ENCODE results near the gene VMP1.
"Not testable (repeated sequence)": the region's sequence is repeated elsewhere in the genome, so short reads cannot be mapped to it uniquely, and the experiment has no call there.

VMP1 gene

GRCh38 chr17:59712862-59713261 is 5.4 kb downstream of the VMP1 start:
- no peak for DNase-seq

- DNase-seq, result no peak
Measured at GRCh38 chr17:59714255-59714654, 6.8 kb downstream of the VMP1 start.

DNA sequence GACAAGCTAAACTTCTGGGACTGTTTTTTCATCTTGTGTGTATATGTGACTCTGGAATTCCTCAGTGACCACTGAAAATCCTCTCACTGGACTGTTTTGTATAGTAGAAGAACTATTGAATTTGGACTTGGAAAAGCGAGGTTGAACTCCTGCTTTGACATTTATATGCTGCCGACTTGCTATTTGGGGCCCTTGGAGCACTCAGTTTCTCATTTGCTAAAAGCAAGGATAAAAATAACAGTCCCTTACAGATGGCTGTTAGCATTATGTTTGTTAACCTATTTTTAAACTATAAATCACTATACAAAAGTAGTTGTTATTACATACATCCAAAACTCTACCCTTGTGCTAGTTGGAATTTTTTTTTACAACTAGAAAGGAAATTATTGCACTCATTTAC is 9.0 kb downstream of the VMP1 start:
- no peak for DNase-seq

DNA sequence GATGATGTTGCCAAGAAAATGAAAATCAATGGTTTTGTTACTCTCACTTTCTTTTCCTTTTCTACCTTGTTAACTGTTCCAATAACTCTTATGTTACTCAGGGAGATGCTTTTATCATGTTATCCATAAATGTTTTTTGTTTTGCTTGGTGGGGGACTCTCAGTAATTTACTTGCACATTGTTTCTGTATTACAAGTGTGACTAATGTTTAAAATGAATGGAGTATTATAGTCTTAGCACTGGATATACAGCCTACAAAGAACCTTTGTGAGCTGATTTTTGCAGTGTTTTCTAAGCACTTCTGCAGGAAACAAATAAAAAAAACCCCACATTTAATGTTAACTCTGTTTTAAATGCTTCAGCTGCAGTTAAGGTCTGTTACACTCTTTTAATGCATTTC is 12.1 kb downstream of the VMP1 start:
- no peak for DNase-seq

DNA sequence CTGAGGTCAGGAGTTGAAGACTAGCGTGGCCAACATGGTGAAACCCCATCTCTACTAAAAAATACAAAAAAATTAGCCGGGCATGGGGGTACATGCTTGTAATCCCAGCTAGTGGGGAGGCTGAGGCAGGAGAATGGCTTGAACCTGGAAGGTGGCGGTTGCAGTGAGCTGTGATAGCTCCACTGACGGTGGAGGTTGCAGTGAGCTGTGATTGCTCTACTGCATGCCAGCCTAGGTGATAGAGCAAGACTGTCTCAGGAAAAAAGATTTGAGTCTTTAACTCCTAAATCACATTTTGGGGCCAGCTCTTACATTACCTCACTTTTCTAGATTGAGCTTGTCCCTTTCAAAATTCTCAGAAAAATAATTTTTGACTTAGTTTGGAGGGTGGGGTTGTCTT is 15.2 kb downstream of the VMP1 start:
- DNase-seq, result no peak

GRCh38 chr17:59723041-59723440 is 15.6 kb downstream of the VMP1 start:
- no peak for DNase-seq

DNA sequence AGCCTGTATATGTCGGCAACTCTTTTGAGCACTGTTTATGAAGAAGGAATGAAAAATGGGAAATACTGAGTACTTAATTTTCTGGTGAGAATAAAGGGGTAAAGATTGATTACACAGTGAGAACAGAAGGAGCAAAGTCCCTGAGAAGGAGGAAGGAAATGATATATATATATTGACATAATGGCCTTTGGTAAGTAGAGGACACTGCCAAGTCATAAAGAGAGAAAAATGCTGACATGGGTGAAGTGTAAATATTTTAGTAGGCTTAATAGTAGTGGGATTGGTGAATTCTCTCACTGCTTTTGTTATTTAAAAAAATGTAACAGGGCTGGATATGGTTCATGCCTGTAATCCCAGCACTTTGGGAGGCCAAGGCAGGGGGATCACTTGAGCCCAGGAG is 16.2 kb downstream of the VMP1 start:
- DNase-seq, result no peak

DNA sequence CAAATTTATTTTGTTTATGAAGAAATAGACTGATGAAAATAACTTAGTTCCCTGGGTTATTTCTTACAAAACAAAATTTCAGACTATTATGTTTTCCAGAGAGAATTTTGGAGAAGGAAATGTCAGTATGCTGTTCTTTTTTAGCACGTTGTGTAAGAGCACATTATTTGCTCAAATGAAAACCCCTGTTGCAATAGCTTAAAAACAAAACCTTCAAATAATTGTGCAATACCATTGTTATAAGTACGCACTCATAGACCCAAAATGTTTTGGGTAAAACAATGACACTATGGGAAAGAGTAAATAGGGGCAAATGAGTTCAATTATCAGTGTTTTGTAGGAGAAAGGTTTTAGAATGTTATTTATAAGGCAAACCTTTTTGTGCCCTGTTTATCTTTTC is 18.2 kb downstream of the VMP1 start:
- DNase-seq, result no peak

- no peak for DNase-seq
Measured at GRCh38 chr17:59727817-59728533, 20.5 kb downstream of the VMP1 start.

- no peak for DNase-seq
Measured at GRCh38 chr17:59730268-59730834, 22.9 kb downstream of the VMP1 start.

DNA sequence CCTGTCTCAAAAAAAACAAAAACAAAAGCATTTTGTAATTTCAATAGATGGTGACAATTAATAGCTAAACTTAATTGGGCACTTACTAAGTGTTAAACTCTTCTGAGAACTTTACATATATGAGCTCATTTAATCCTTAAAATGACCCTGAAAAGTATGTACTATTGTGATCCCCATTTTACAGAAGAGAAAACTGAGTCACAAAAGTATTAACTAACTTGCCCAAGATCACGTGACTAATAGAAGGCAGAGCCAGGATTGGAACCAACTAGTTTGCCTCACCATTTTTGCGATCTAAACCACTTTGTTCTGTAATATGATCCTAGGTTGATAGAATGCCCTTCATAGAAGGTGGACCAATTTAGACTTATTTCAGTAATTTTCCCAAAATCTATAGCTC is 26.2 kb downstream of the VMP1 start:
- no peak for DNase-seq

GRCh38 chr17:59734226-59734625 is 26.8 kb downstream of the VMP1 start:
- no peak for DNase-seq

- DNase-seq, result no peak
Measured at GRCh38 chr17:59737324-59737723, 29.9 kb downstream of the VMP1 start.

DNA sequence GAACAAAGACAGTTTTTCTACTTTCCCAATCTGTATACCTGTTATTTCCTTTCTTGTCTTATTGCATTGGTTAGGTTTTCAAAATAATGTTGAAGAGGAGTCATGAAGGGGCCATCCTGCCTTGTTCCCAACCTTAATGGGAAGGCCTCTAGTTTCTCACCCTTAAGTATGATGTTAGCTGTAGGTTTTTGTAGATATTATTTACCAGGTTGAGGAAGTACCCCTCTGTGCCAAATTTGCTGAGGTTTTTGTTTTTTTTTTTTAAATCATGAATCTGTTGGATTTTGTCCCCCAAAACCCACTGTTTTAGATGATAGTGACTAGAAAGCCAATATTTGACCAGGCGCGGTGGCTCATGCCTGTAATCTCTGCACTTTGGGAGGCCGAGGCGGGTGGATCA is 36.4 kb downstream of the VMP1 start:
- DNase-seq, result no peak

DNA sequence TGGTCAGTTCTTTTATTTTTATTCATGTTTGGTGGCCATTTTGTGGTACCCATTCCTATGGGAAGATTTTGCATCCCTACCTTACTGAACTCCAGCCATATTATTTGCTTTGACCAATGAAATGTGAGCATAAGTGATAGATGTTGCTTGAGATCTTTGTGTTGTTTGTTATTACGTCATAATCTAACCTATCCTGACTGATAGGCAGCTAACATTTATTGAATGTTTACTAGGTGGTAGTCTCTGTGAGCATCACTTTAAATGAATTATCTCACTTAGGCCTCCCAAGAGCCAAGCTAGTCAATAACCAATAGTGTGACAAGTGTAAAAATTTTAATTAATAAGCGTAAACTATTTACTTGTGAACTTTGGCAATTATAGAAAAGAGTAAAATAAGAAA is 37.6 kb downstream of the VMP1 start:
- DNase-seq, result no peak

- no peak for DNase-seq
Measured at GRCh38 chr17:59746849-59747445, 39.5 kb downstream of the VMP1 start.

DNA sequence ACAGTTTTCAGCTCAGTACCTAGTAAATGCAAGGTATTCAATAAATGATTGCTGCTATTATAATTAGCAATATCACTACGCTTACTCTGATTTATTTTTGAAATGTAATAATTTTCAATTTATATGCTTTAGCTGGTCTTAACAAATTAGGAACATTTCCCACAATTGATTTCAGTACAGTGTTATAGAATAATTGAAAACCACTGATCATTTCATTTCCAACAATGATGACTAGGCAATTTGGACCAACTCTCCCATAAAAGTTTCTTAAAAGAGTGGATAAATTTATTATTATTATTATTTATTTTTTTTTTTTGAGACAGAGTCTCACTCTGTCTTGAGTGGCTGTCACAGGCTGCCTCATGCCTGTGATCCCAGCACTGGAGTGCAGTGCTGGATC is 41.1 kb downstream of the VMP1 start:
- no peak for DNase-seq

- DNase-seq, result no peak
Measured at GRCh38 chr17:59751955-59752413, 44.5 kb downstream of the VMP1 start.

DNA sequence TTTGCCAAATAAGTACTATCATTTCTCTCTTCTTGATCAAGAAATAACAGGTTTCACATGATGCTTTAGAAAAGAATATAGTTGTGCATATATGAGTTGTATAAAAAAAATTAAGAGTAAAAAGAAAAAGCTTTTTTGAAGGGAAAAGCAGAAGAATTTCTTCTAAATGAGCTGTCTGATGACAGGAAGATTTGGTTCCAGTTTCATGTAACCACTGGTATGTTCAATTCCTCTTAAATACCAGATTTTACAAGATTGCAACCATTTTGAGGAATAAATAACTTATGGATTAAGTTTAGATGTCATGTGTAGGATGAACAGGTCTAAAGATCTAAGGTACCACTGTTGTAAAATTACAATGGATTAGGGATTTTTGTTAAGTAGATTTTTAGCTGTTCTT is 45.0 kb downstream of the VMP1 start:
- DNase-seq, result no peak

DNA sequence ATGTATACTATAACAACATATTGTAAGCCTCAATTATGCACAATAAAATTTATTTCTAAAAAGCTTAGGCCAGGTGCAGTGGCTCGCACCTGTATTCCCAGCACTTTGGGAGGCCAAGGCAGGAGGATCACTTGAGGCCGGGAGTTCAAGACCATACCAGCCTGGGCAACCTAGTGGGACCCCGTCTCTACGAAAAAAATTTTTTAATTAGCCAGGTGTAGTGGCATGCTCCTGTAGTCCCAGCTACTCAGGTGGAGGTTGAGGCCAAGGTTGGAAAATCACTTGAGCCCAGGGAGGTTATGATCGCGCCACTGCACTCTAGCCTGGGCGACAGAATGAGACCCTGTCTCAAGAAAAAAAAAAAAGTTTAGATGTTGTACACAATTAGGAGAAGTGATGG is 45.5 kb downstream of the VMP1 start:
- no peak for DNase-seq

- no peak for DNase-seq
Measured at GRCh38 chr17:59753522-59754467, 46.3 kb downstream of the VMP1 start.

- peak; percentile 26 for DNase-seq
Measured at GRCh38 chr17:59754552-59754951, 47.1 kb downstream of the VMP1 start.

DNA sequence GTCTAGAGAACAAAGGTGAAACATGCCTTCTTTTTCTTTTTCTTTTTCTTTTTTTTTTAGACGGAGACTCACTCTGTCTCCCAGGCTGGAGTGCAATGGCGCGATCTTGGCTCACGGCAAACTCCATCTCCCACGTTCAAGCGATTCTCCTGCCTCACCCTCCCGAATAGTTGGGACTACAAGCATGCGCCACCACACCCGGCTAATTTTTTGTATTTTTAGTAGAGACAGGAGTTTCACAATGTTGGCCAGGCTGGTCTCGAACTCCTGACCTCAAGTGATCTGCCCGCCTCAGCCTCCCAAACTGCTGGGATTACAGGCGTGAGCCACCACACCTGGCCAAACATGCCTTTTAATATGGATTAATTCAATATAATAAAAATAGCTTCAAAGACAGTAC is 47.6 kb downstream of the VMP1 start:
- DNase-seq, result not testable (repeated sequence)
